Sigmoid colon (tissue), 4 donors: ENCODE measurements around the gene DNAH3.

Experiments used
- EP300 ChIP-seq, 4 donors: sonication (generic); formaldehyde crosslinking; IDR thresholded peaks; one replicate each; pipeline ENCODE4 v1.6.1; 2017; ENCODE audit warnings: antibody characterized with exemption in 4 of 4
- POLR2A ChIP-seq, 2 donors: fragments of 450-650 bp; IDR thresholded peaks; one replicate each; pipeline ENCODE4 v1.6.1; 2016; ENCODE audit warnings: antibody characterized with exemption in 2 of 2, mild to moderate bottlenecking in 2 of 2, moderate library complexity in 2 of 2
- POLR2AphosphoS5 ChIP-seq, 4 donors: sonication (generic); formaldehyde crosslinking; IDR thresholded peaks; one replicate each; pipeline ENCODE4 v1.6.1; 2017; ENCODE audit warnings: antibody characterized with exemption in 4 of 4
- TF ChIP-seq, protein P1 (sequence below), 4 experiments: fragments of 450-650 bp in 3 of 4; fragments of 200-600 bp in 1 of 4; IDR thresholded peaks; one replicate each; pipeline ENCODE4 v1.5.1; 2016 to 2019; ENCODE audit warnings: antibody characterized with exemption in 4 of 4, mild to moderate bottlenecking in 3 of 4, moderate library complexity in 2 of 4

DNA sequence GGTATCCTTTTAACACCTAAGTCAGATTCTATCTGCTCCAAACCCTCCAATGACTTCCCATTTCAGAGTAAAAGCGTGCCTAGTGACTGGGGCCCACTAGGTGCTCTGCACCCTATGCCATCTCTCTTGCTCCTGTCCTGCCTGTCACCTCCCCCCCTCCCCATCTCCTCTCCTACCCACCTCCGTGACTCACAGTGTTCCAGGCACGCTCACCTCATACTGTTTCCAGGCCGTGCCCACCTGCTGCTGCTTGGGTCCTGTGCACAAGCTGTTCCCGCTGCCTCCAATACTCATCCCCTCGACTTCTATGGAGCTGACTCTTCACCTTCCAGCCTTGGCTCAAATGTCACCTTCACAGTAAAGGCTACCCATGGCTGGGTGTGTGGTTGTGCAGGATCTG lies 21.7 kb downstream of the DNAH3 start:
- TF ChIP-seq EP300 (IDR thresholded peaks at IDR 0.05) = no peak
- TF ChIP-seq, protein P1, sequence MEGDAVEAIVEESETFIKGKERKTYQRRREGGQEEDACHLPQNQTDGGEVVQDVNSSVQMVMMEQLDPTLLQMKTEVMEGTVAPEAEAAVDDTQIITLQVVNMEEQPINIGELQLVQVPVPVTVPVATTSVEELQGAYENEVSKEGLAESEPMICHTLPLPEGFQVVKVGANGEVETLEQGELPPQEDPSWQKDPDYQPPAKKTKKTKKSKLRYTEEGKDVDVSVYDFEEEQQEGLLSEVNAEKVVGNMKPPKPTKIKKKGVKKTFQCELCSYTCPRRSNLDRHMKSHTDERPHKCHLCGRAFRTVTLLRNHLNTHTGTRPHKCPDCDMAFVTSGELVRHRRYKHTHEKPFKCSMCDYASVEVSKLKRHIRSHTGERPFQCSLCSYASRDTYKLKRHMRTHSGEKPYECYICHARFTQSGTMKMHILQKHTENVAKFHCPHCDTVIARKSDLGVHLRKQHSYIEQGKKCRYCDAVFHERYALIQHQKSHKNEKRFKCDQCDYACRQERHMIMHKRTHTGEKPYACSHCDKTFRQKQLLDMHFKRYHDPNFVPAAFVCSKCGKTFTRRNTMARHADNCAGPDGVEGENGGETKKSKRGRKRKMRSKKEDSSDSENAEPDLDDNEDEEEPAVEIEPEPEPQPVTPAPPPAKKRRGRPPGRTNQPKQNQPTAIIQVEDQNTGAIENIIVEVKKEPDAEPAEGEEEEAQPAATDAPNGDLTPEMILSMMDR (IDR thresholded peaks at IDR 0.05) = no peak
- TF ChIP-seq POLR2A (IDR thresholded peaks at IDR 0.05) = no peak
- TF ChIP-seq POLR2AphosphoS5 (IDR thresholded peaks at IDR 0.05) = no peak
